ENCODE measurements around the gene DYNC2I2.

- TF ChIP-seq YY1 (IDR thresholded peaks at IDR 0.05; ENCODE audit: insufficient read depth, insufficient read length) (no peak), SUZ12 (IDR thresholded peaks at IDR 0.05; ENCODE audit: extremely low read depth, insufficient read depth, insufficient read length) (no peak), ZNF274 (IDR thresholded peaks at IDR 0.05; ENCODE audit: low read depth, low read length) (no peak)
These were observed 21.1 kb upstream of the DYNC2I2 start for GRCh38 chr9:128677794-128678193.
